Coronary artery (tissue), 2 donors: ENCODE results near the gene PHKA2.

Experiments used
- DNase-seq: peaks from one replicate; pipeline ENCODE4 v3.0.0-alpha.2; 2017; ENCODE audit warnings: low spot score
- H3K27ac ChIP-seq, 2 donors: fragments of 200-600 bp; sonication (generic); one replicate each; pipeline ENCODE4 v1.5.1; 2016 to 2019
- H3K4me3 ChIP-seq: fragments of 200-600 bp; sonication (generic); 2 replicates; pipeline ENCODE4 v1.5.1; 2016; ENCODE audit warnings: mild to moderate bottlenecking, moderate library complexity
- CTCF ChIP-seq: fragments of 200-600 bp; sonication (generic); IDR thresholded peaks from one replicate; pipeline ENCODE4 v1.5.1; 2019; ENCODE audit warnings: antibody characterized with exemption

Gene PHKA2

DNA sequence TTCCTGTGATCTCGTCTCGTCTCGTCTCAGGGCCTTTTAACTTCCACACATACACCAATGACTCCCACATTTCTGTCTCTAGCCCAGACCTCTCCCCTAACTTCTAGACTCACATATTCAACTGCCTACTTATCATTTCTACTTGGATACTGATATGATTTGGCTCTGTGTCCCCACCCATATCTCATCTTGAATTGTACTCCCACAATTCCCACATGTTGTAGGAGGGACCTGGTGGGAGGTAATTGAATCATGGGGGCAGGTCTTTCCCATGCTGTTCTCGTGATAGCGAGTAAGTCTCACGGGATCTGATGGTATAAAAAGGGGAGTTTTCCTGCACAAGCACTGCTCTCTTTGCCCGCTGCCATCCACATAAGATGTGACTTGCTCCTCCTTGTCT lies 8.9 kb downstream of the PHKA2 start:
- no peak for DNase-seq
- H3K4me3 ChIP-seq = no peak overlapping the region

GRCh38 chrX:18973527-18974192 lies 10.3 kb downstream of the PHKA2 start:
- TF ChIP-seq CTCF = no peak
- DNase-seq = no peak
- Histone ChIP-seq H3K27ac (no peak overlapping the region), H3K4me3 (no peak overlapping the region)

More for the DNA sequence above, 8.9 kb downstream of the PHKA2 start:
- no peak overlapping the region for H3K27ac ChIP-seq
- TF ChIP-seq CTCF = no peak

DNA sequence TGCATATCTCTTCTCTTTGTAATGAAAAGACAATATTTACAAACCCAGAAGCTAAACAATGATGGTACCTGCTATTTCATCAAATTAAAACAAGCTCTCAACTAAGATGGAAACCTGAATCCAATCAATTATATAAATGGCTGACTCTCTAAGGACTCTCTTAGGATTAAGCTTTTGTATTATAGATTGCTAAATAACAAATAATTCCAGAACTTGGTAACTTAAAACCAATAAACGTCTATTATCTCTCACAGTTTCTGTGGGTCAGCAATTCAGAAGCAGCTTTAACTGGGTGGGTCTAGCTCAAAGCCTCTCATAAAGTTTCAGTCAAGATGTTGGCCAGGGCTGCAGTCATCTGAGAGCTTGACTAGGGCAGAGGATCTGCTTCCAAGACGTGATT lies 12.4 kb downstream of the PHKA2 start:
- no peak for TF ChIP-seq CTCF
- no peak overlapping the region for H3K4me3 ChIP-seq
- H3K27ac ChIP-seq = no peak overlapping the region
- DNase-seq = no peak

DNA sequence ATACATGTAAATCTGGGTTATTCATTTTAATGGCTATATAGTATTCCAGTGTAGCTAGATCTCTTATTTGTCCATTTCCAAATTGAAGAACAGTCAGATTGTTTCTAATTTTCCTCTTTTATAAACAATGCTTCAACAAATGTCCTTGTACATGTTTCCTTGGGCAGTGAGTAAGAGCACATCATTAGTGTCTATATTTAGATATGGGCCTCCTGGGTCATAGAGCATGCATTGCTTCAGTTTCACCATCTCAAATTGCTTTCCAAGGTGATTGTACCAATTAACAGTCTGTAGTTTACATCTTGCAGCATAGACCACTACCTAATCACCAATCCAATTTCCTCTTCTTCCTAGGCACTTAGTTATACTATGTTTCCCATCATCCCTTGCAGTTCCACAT lies 13.4 kb downstream of the PHKA2 start:
- DNase-seq = no peak
- no peak for TF ChIP-seq CTCF
- no peak overlapping the region for H3K4me3 ChIP-seq
- no peak overlapping the region for H3K27ac ChIP-seq

- Histone ChIP-seq H3K27ac (no peak overlapping the region), H3K4me3 (no peak overlapping the region)
- no peak for TF ChIP-seq CTCF
- DNase-seq = no peak
Measured at GRCh38 chrX:18966624-18967023, 17.3 kb downstream of the PHKA2 start.

GRCh38 chrX:18964901-18965300 lies 19.0 kb downstream of the PHKA2 start:
- no peak overlapping the region for H3K27ac ChIP-seq
- no peak for DNase-seq
- H3K4me3 ChIP-seq = no peak overlapping the region
- TF ChIP-seq CTCF = no peak

DNA sequence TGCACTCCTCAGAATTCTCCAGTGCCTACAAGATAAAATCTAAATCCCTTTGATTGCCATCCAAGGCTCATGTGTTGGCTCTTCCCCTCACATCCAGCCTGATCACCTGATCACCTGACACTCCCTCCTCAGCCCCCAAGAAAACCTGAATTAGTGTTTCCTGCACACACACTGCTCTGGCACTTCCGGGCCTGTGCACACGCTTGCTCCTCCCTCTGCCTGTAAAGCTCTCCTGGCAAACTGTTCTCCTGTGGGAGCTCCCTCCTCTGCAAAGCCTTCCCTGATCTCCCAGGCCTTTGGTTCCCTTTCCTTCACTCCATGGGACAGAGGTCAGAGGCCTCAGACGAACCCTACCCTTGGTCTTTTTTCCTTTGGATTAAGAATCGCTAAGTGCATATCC lies 19.9 kb downstream of the PHKA2 start:
- H3K27ac ChIP-seq = no peak overlapping the region
- no peak overlapping the region for H3K4me3 ChIP-seq
- no peak for TF ChIP-seq CTCF
- DNase-seq = no peak
